ENCODE data around the gene KLHDC7A.

The KLHDC7A gene

GRCh38 chr1:18468570-18468969 is 12.2 kb upstream of the KLHDC7A start:
- no peaks in the 10 kb centered on the region for H3K36me3 ChIP-seq (replicated peaks)
- no peak overlapping the region for H3K4me3 ChIP-seq (ENCODE audit: low read depth, low read length)
- in situ Hi-C loops (cut with HindIII; ENCODE audit: low pct_ligation_motif_present, low sequenced_read_pairs): no loop called here
- H3K27ac ChIP-seq: no peak overlapping the region
- DNase-seq: no peak
- H3K27me3 ChIP-seq (replicated peaks): no peaks in the 10 kb centered on the region
- no peak for TF ChIP-seq CTCF (IDR thresholded peaks at IDR 0.05; ENCODE audit: low read depth, low read length, missing control alignments)

GRCh38 chr1:18469514-18469913 is 11.2 kb upstream of the KLHDC7A start:
- no peaks in the 10 kb centered on the region for H3K27me3 ChIP-seq (replicated peaks)
- in situ Hi-C loops (cut with HindIII; ENCODE audit: low pct_ligation_motif_present, low sequenced_read_pairs): no loop called here
- no peak overlapping the region for H3K4me3 ChIP-seq (ENCODE audit: low read depth, low read length)
- TF ChIP-seq CTCF (IDR thresholded peaks at IDR 0.05; ENCODE audit: low read depth, low read length, missing control alignments): no peak
- no peaks in the 10 kb centered on the region for H3K36me3 ChIP-seq (replicated peaks)
- no peak for DNase-seq
- no peak overlapping the region for H3K27ac ChIP-seq

GRCh38 chr1:18470671-18471355 is 9.9 kb upstream of the KLHDC7A start:
- H3K27me3 ChIP-seq (replicated peaks): no peaks in the 10 kb centered on the region
- no peak overlapping the region for H3K4me3 ChIP-seq (ENCODE audit: low read depth, low read length)
- in situ Hi-C loops (cut with HindIII; ENCODE audit: low pct_ligation_motif_present, low sequenced_read_pairs): no loop called here
- no peak for DNase-seq
- no peak for TF ChIP-seq CTCF (IDR thresholded peaks at IDR 0.05; ENCODE audit: low read depth, low read length, missing control alignments)
- no peaks in the 10 kb centered on the region for H3K36me3 ChIP-seq (replicated peaks)
- H3K27ac ChIP-seq: no peak overlapping the region

- H3K36me3 ChIP-seq (replicated peaks): no peaks in the 10 kb centered on the region
- no peak for TF ChIP-seq CTCF (IDR thresholded peaks at IDR 0.05; ENCODE audit: low read depth, low read length, missing control alignments)
- no peak overlapping the region for H3K4me3 ChIP-seq (ENCODE audit: low read depth, low read length)
- in situ Hi-C loops (cut with HindIII; ENCODE audit: low pct_ligation_motif_present, low sequenced_read_pairs): no loop called here
- no peaks in the 10 kb centered on the region for H3K27me3 ChIP-seq (replicated peaks)
- DNase-seq: no peak
- no peak overlapping the region for H3K27ac ChIP-seq
These were observed 7.4 kb upstream of the KLHDC7A start for GRCh38 chr1:18473195-18473815.

DNA sequence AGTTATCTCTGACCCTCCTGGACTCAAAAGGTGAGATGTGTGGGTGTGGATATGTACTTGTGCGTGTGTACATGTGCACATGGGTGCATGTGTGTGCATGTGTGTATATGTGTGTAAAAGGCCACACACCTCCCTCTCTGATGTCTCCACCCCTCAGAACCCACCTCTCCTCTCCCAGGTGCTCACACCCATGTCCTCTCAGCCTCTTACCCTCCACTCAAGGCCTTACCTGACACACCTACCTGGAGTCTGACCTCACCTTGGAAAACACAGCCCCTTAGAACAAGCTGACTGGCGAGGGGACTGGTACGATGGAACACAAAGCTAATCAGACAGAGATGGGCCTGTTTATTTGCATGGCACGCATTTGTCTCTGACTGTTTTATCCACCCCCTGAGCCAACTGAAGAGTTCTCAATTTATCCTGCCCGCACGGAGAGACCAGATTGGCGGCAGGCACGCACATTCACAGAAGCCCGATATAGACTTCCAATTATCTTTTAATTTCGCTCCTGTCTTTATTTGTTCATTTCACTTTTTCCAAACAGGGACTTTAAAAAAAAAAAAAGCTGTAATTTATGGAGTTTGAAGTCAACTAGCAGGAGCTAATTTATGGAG is 6.1 kb upstream of the KLHDC7A start:
- in situ Hi-C loops (cut with HindIII; ENCODE audit: low pct_ligation_motif_present, low sequenced_read_pairs): no loop called here
- no peak overlapping the region for H3K27ac ChIP-seq
- no peaks in the 10 kb centered on the region for H3K27me3 ChIP-seq (replicated peaks)
- no peak overlapping the region for H3K4me3 ChIP-seq (ENCODE audit: low read depth, low read length)
- no peak for TF ChIP-seq CTCF (IDR thresholded peaks at IDR 0.05; ENCODE audit: low read depth, low read length, missing control alignments)
- H3K36me3 ChIP-seq (replicated peaks): no peaks in the 10 kb centered on the region
- no peak for DNase-seq
